Central memory CD8-positive, alpha-beta T cell (primary cell): Measurements from ENCODE around the gene ITGB3.

ENCODE experiments used
- ATAC-seq: fragments of 150-1000 bp; cut with Tn5 transposase; replicated peaks from 2 replicates; pipeline ENCODE4 v1.10.0; 2022; ENCODE audit warnings: mild to moderate bottlenecking, moderate FRiP score, moderate number of reproducible peaks; ENCODE audit not compliant: poor library complexity, severe bottlenecking; ENCODE audit errors: extremely low read depth
- DNase-seq, 2 donors: peaks; one replicate each; pipeline ENCODE4 v3.0.0; 2021; ENCODE audit warnings: low spot score in 2 of 2
- H3K27ac Mint-ChIP-seq: one replicate; pipeline ENCODE4 v1.8.0; 2022; ENCODE audit warnings: low read depth, mild to moderate bottlenecking, moderate library complexity, mixed read lengths
- H3K27me3 Mint-ChIP-seq: one replicate; pipeline ENCODE4 v1.8.0; 2022; ENCODE audit warnings: mixed read lengths
- H3K36me3 Mint-ChIP-seq: one replicate; pipeline ENCODE4 v1.8.0; 2022; ENCODE audit warnings: mild to moderate bottlenecking, moderate library complexity, mixed read lengths; ENCODE audit not compliant: insufficient read depth
- H3K4me1 Mint-ChIP-seq: one replicate; pipeline ENCODE4 v1.8.0; 2022; ENCODE audit warnings: mixed read lengths
- H3K4me3 Mint-ChIP-seq: one replicate; pipeline ENCODE4 v1.8.0; 2022; ENCODE audit warnings: mild to moderate bottlenecking, moderate library complexity, mixed read lengths
- H3K9me3 Mint-ChIP-seq: one replicate; pipeline ENCODE4 v1.8.0; 2022; ENCODE audit warnings: mixed read lengths

Gene ITGB3

GRCh38 chr17:47276444-47276843 lies 22.8 kb downstream of the ITGB3 start:
- H3K27me3 Mint-ChIP-seq: peaks cover 21% of the 10 kb centered on the region
- no peaks in the 10 kb centered on the region for H3K36me3 Mint-ChIP-seq
- H3K4me3 Mint-ChIP-seq: no peak overlapping the region
- H3K9me3 Mint-ChIP-seq: no peaks in the 10 kb centered on the region
- DNase-seq (no peak), ATAC-seq (no peak)
- H3K27ac Mint-ChIP-seq: no peak overlapping the region
- H3K4me1 Mint-ChIP-seq: peaks cover 7% of the 10 kb centered on the region

- no peak overlapping the region for H3K27ac Mint-ChIP-seq
- peaks cover 21% of the 10 kb centered on the region for H3K27me3 Mint-ChIP-seq
- H3K4me3 Mint-ChIP-seq: no peak overlapping the region
- no peak for DNase-seq
- no peak for ATAC-seq
- H3K36me3 Mint-ChIP-seq: no peaks in the 10 kb centered on the region
- H3K4me1 Mint-ChIP-seq: peaks cover 7% of the 10 kb centered on the region
- no peaks in the 10 kb centered on the region for H3K9me3 Mint-ChIP-seq
Observed at GRCh38 chr17:47276868-47277267, 23.2 kb downstream of the ITGB3 start.

GRCh38 chr17:47277921-47278320 lies 24.3 kb downstream of the ITGB3 start:
- Mint-ChIP-seq H3K27me3 (peaks cover 21% of the 10 kb centered on the region), H3K27ac (no peak overlapping the region), H3K9me3 (no peaks in the 10 kb centered on the region), H3K4me3 (no peak overlapping the region), H3K36me3 (no peaks in the 10 kb centered on the region), H3K4me1 (peaks cover 7% of the 10 kb centered on the region)
- ATAC-seq (no peak), DNase-seq (no peak)

- Mint-ChIP-seq H3K9me3 (no peaks in the 10 kb centered on the region), H3K4me3 (no peak overlapping the region), H3K27me3 (peaks cover 21% of the 10 kb centered on the region), H3K27ac (no peak overlapping the region), H3K36me3 (no peaks in the 10 kb centered on the region), H3K4me1 (peaks cover 7% of the 10 kb centered on the region)
- ATAC-seq: no peak
- no peak for DNase-seq
Observed at GRCh38 chr17:47278561-47278960, 24.9 kb downstream of the ITGB3 start.

GRCh38 chr17:47279062-47279801 lies 25.6 kb downstream of the ITGB3 start:
- no peak overlapping the region for H3K27ac Mint-ChIP-seq
- H3K27me3 Mint-ChIP-seq: peaks cover 14% of the 10 kb centered on the region
- DNase-seq: no peak
- H3K4me3 Mint-ChIP-seq: no peak overlapping the region
- peaks cover 7% of the 10 kb centered on the region for H3K4me1 Mint-ChIP-seq
- no peak for ATAC-seq
- no peaks in the 10 kb centered on the region for H3K36me3 Mint-ChIP-seq
- no peaks in the 10 kb centered on the region for H3K9me3 Mint-ChIP-seq

- ATAC-seq: no peak
- no peak for DNase-seq
- Mint-ChIP-seq H3K4me3 (no peak overlapping the region), H3K27me3 (peaks cover 4% of the 10 kb centered on the region), H3K27ac (no peak overlapping the region), H3K36me3 (no peaks in the 10 kb centered on the region), H3K9me3 (no peaks in the 10 kb centered on the region), H3K4me1 (peaks cover 7% of the 10 kb centered on the region)
Observed at GRCh38 chr17:47280072-47280811, 26.6 kb downstream of the ITGB3 start.

- no peak overlapping the region for H3K4me3 Mint-ChIP-seq
- DNase-seq: no peak
- no peaks in the 10 kb centered on the region for H3K27me3 Mint-ChIP-seq
- H3K9me3 Mint-ChIP-seq: no peaks in the 10 kb centered on the region
- no peak for ATAC-seq
- H3K27ac Mint-ChIP-seq: no peak overlapping the region
- H3K4me1 Mint-ChIP-seq: peaks cover 7% of the 10 kb centered on the region
- no peaks in the 10 kb centered on the region for H3K36me3 Mint-ChIP-seq
Observed at GRCh38 chr17:47281216-47281615, 27.6 kb downstream of the ITGB3 start.

- Mint-ChIP-seq H3K36me3 (no peaks in the 10 kb centered on the region), H3K27ac (no peak overlapping the region), H3K4me1 (no peaks in the 10 kb centered on the region), H3K9me3 (no peaks in the 10 kb centered on the region), H3K4me3 (no peak overlapping the region), H3K27me3 (no peaks in the 10 kb centered on the region)
- DNase-seq (no peak), ATAC-seq (no peak)
Observed at GRCh38 chr17:47285003-47285402, 31.4 kb downstream of the ITGB3 start.

GRCh38 chr17:47286198-47286914 lies 32.7 kb downstream of the ITGB3 start:
- Mint-ChIP-seq H3K27ac (no peak overlapping the region), H3K4me1 (no peaks in the 10 kb centered on the region), H3K36me3 (no peaks in the 10 kb centered on the region), H3K4me3 (no peak overlapping the region), H3K9me3 (no peaks in the 10 kb centered on the region), H3K27me3 (no peaks in the 10 kb centered on the region)
- no peak for DNase-seq
- ATAC-seq: no peak

GRCh38 chr17:47287068-47287467 lies 33.4 kb downstream of the ITGB3 start:
- no peak for DNase-seq
- ATAC-seq: no peak
- Mint-ChIP-seq H3K4me1 (no peaks in the 10 kb centered on the region), H3K27me3 (no peaks in the 10 kb centered on the region), H3K4me3 (no peak overlapping the region), H3K36me3 (no peaks in the 10 kb centered on the region), H3K27ac (no peak overlapping the region), H3K9me3 (no peaks in the 10 kb centered on the region)

GRCh38 chr17:47287639-47288038 lies 34.0 kb downstream of the ITGB3 start:
- Mint-ChIP-seq H3K27ac (no peak overlapping the region), H3K36me3 (no peaks in the 10 kb centered on the region), H3K9me3 (no peaks in the 10 kb centered on the region), H3K4me3 (no peak overlapping the region), H3K4me1 (no peaks in the 10 kb centered on the region), H3K27me3 (no peaks in the 10 kb centered on the region)
- no peak for ATAC-seq
- DNase-seq: no peak

- DNase-seq (no peak), ATAC-seq (no peak)
- Mint-ChIP-seq H3K4me1 (no peaks in the 10 kb centered on the region), H3K36me3 (no peaks in the 10 kb centered on the region), H3K4me3 (no peak overlapping the region), H3K27me3 (no peaks in the 10 kb centered on the region), H3K9me3 (no peaks in the 10 kb centered on the region), H3K27ac (no peak overlapping the region)
Observed at GRCh38 chr17:47288531-47289116, 35.0 kb downstream of the ITGB3 start.
